WTC11 (cell line): ENCODE results near the gene LMO2.

ENCODE experiments used
- AFF4 ChIP-seq: sonication (generic); formaldehyde crosslinking; IDR thresholded peaks from 2 replicates; pipeline ENCODE4 v1.8.1; 2023; ENCODE audit warnings: mild to moderate bottlenecking, missing genetic modification reagents, borderline replicate concordance
- CTCF ChIP-seq: fragments of 200-600 bp; IDR thresholded peaks from 2 replicates; pipeline ENCODE4 v1.8.0; 2022; ENCODE audit warnings: antibody characterized with exemption
- FOXJ3 ChIP-seq: sonication (generic); formaldehyde crosslinking; IDR thresholded peaks from 2 replicates; pipeline ENCODE4 v1.9.0; 2021; ENCODE audit warnings: missing genetic modification reagents, mild to moderate bottlenecking, borderline replicate concordance
- FOXK1 ChIP-seq: sonication (generic); formaldehyde crosslinking; IDR thresholded peaks from 2 replicates; pipeline ENCODE4 v1.8.0; 2022; ENCODE audit warnings: mild to moderate bottlenecking, moderate library complexity, missing genetic modification reagents
- FOXP1 ChIP-seq: sonication (generic); formaldehyde crosslinking; IDR thresholded peaks from 2 replicates; pipeline ENCODE4 v1.8.0; 2022; ENCODE audit warnings: missing genetic modification reagents, mild to moderate bottlenecking, moderate library complexity, borderline replicate concordance
- JUN ChIP-seq: sonication (generic); formaldehyde crosslinking; IDR thresholded peaks from 2 replicates; pipeline ENCODE4 v1.8.0; 2023; ENCODE audit warnings: mild to moderate bottlenecking, missing genetic modification reagents
- ZNF121 ChIP-seq: sonication (generic); formaldehyde crosslinking; IDR thresholded peaks from 2 replicates; pipeline ENCODE4 v1.8.0; 2023; ENCODE audit warnings: missing genetic modification reagents
- ZNF532 ChIP-seq: fragments of 250-450 bp; sonication (Bioruptor Pico); IDR thresholded peaks from 2 replicates; pipeline ENCODE4 v1.9.0; 2021; ENCODE audit warnings: mild to moderate bottlenecking, borderline replicate concordance
- TF ChIP-seq, protein P1 (sequence below): sonication (generic); formaldehyde crosslinking; IDR thresholded peaks from 2 replicates; pipeline ENCODE4 v1.8.1; 2023; ENCODE audit warnings: mild to moderate bottlenecking, missing genetic modification reagents, moderate library complexity
- TF ChIP-seq, protein P2 (sequence below): sonication (generic); formaldehyde crosslinking; IDR thresholded peaks from 2 replicates; pipeline ENCODE4 v1.8.1; 2022; ENCODE audit warnings: low read depth, missing genetic modification reagents, borderline replicate concordance
- TF ChIP-seq, protein P3 (sequence below): sonication (generic); formaldehyde crosslinking; IDR thresholded peaks from 2 replicates; pipeline ENCODE4 v1.8.0; 2022; ENCODE audit warnings: mild to moderate bottlenecking, missing genetic modification reagents

GRCh38 chr11:33904102-33904501, 12.2 kb upstream of the LMO2 start:
- TF ChIP-seq, protein P1, sequence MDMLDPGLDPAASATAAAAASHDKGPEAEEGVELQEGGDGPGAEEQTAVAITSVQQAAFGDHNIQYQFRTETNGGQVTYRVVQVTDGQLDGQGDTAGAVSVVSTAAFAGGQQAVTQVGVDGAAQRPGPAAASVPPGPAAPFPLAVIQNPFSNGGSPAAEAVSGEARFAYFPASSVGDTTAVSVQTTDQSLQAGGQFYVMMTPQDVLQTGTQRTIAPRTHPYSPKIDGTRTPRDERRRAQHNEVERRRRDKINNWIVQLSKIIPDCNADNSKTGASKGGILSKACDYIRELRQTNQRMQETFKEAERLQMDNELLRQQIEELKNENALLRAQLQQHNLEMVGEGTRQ (CRISPR knock-in tag): no peak
- TF ChIP-seq CTCF: no peak
- TF ChIP-seq FOXP1: no peak
- TF ChIP-seq, protein P2, sequence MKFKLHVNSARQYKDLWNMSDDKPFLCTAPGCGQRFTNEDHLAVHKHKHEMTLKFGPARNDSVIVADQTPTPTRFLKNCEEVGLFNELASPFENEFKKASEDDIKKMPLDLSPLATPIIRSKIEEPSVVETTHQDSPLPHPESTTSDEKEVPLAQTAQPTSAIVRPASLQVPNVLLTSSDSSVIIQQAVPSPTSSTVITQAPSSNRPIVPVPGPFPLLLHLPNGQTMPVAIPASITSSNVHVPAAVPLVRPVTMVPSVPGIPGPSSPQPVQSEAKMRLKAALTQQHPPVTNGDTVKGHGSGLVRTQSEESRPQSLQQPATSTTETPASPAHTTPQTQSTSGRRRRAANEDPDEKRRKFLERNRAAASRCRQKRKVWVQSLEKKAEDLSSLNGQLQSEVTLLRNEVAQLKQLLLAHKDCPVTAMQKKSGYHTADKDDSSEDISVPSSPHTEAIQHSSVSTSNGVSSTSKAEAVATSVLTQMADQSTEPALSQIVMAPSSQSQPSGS (CRISPR knock-in tag): no peak
- TF ChIP-seq, protein P3, sequence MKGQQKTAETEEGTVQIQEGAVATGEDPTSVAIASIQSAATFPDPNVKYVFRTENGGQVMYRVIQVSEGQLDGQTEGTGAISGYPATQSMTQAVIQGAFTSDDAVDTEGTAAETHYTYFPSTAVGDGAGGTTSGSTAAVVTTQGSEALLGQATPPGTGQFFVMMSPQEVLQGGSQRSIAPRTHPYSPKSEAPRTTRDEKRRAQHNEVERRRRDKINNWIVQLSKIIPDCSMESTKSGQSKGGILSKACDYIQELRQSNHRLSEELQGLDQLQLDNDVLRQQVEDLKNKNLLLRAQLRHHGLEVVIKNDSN (CRISPR knock-in tag): no peak
- no peak for TF ChIP-seq FOXK1 (CRISPR knock-in tag)
- no peak for TF ChIP-seq ZNF532 (CRISPR knock-in tag)
- TF ChIP-seq AFF4: no peak
- no peak for TF ChIP-seq FOXJ3
- no peak for TF ChIP-seq ZNF121 (CRISPR knock-in tag)
- TF ChIP-seq JUN (CRISPR knock-in tag): no peak
